Neural cell (in vitro differentiated cells): ENCODE results near the gene TTF1.

Experiments used
- EP300 ChIP-seq: fragments of 450-650 bp; conservative IDR thresholded peaks from 2 replicates; pipeline ENCODE4 v1.6.1; 2014; ENCODE audit warnings: antibody characterized with exemption, mild to moderate bottlenecking, moderate library complexity; ENCODE audit not compliant: poor library complexity, severe bottlenecking
- EZH2 ChIP-seq: fragments of 200-600, 300-800 bp; shearing (Covaris generic), sonication (generic); IDR thresholded peaks from 2 replicates; pipeline ENCODE4 v1.6.1; 2014; ENCODE audit warnings: antibody characterized with exemption, low read length, borderline replicate concordance, mild to moderate bottlenecking; ENCODE audit not compliant: insufficient read depth, poor library complexity, severe bottlenecking
- MXI1 ChIP-seq: fragments of 450-650 bp; conservative IDR thresholded peaks from 2 replicates; pipeline ENCODE4 v1.6.1; 2014; ENCODE audit warnings: antibody characterized with exemption, mild to moderate bottlenecking; ENCODE audit not compliant: poor library complexity, severe bottlenecking
- POLR2AphosphoS5 ChIP-seq: IDR thresholded peaks from 2 replicates; pipeline ENCODE4 v1.6.1; 2012
- RAD21 ChIP-seq: fragments of 450-650 bp; conservative IDR thresholded peaks from 2 replicates; pipeline ENCODE4 v1.6.1; 2014; ENCODE audit warnings: antibody characterized with exemption, mild to moderate bottlenecking, moderate library complexity
- SMC3 ChIP-seq: fragments of 450-650 bp; conservative IDR thresholded peaks from 2 replicates; pipeline ENCODE4 v1.6.1; 2014; ENCODE audit warnings: antibody characterized with exemption, mild to moderate bottlenecking, moderate library complexity; ENCODE audit not compliant: poor library complexity
- TF ChIP-seq, protein P1 (sequence below): fragments of 450-650 bp; IDR thresholded peaks from 2 replicates; pipeline ENCODE4 v1.5.1; 2014; ENCODE audit warnings: antibody characterized with exemption, mild to moderate bottlenecking, moderate library complexity; ENCODE audit not compliant: poor library complexity, severe bottlenecking

DNA sequence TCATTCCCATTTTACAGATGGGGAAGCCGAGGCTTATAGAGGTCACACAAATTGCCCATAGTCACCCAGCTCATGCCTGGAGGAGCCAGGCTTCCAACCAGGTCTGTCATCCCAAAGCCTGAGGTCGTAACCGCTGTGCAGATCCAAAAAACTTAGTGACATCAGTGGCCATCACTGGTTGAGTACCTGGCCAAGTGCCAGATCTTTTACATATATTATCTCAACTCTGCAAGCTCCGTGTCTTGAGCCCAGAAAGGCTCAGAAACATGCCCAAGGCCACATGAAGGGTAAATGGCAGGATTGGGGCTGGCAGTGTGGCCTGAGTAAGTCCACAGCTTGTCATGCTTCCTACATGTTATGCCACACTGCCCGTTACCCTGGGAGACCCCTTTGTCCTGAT, 16.9 kb upstream of the TTF1 start:
- TF ChIP-seq RAD21 = no peak
- TF ChIP-seq, protein P1, sequence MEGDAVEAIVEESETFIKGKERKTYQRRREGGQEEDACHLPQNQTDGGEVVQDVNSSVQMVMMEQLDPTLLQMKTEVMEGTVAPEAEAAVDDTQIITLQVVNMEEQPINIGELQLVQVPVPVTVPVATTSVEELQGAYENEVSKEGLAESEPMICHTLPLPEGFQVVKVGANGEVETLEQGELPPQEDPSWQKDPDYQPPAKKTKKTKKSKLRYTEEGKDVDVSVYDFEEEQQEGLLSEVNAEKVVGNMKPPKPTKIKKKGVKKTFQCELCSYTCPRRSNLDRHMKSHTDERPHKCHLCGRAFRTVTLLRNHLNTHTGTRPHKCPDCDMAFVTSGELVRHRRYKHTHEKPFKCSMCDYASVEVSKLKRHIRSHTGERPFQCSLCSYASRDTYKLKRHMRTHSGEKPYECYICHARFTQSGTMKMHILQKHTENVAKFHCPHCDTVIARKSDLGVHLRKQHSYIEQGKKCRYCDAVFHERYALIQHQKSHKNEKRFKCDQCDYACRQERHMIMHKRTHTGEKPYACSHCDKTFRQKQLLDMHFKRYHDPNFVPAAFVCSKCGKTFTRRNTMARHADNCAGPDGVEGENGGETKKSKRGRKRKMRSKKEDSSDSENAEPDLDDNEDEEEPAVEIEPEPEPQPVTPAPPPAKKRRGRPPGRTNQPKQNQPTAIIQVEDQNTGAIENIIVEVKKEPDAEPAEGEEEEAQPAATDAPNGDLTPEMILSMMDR = no peak
- TF ChIP-seq MXI1 = no peak
- no peak for TF ChIP-seq EP300
- no peak for TF ChIP-seq POLR2AphosphoS5
- TF ChIP-seq EZH2 = no peak
- no peak for TF ChIP-seq SMC3
